HG02642 (cell line): Measurements from ENCODE around the gene POM121L2.
"Not testable (repeated sequence)": the region's sequence is repeated elsewhere in the genome, so short reads cannot be mapped to it uniquely, and the experiment has no call there.

Experiments used
- ATAC-seq: cut with Tn5 transposase; IDR thresholded peaks from one replicate; pipeline ENCODE4 v1.9.1; 2021; ENCODE audit warnings: mild to moderate bottlenecking; ENCODE audit not compliant: unreplicated experiment, poor library complexity

Gene POM121L2

DNA sequence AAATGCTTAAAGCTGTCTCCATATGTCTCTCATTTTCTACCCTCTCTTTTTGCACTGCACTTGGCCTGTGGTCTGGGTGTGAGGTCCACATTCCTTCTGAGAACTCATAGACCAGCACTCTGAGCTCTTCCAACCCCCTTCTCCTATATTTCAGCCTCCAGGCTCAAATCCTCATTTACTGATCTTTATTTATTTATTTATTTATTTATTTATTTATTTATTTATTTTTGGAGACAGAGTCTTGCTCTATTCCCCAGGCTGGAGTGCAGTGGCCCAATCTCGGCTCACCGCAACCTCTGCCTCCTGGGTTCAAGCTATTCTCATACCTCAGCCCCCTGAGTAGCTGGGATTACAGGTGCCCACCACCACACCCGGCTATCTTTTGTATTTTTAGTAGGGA, 45.1 kb downstream of the POM121L2 start:
- ATAC-seq = not testable (repeated sequence)

DNA sequence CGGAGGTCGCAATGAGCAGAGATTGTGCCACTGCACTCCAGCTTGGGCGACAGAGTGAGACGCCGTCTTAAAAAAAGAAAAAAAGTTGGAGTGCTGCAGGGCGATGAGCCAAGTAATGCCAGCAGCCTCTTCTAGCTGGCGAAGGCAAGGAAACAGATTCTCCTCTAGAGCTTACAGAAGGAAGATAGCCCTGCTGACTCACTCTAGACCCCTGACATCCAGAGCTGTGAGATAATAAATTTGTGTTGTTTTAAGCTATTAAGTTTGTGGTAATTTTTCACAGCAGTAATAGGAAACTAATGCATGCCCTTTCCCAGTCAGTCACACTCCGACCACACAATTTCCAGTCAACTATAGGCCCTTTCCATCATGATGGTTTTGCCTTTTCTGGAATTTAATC, 48.2 kb downstream of the POM121L2 start:
- ATAC-seq = no peak

DNA sequence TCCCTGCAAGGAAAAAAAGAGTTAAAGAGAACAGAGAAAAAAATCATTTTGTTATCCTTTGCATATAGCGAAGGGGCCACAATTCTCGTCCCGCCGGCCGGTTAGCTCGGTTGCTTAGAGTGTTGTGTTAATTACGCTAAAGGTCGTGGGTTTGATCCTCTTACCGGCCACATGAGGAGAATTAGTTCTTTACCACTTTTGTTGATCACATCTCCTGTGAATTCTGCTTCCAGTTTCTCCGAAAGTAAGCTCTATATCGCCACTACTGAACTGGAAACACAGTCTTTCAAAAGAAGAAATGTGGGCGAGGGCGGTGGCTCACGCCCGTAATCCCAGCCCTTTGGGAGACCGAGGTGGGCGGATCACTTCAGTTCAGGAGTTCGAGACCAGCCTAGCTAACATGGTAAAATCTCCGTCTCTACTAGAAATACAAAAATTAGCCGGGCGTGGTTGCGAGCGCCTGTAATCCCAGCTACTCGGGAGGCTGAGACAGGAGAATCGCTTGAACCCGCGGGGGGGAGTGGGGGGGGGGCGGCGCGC, 51.2 kb downstream of the POM121L2 start:
- no peak for ATAC-seq

DNA sequence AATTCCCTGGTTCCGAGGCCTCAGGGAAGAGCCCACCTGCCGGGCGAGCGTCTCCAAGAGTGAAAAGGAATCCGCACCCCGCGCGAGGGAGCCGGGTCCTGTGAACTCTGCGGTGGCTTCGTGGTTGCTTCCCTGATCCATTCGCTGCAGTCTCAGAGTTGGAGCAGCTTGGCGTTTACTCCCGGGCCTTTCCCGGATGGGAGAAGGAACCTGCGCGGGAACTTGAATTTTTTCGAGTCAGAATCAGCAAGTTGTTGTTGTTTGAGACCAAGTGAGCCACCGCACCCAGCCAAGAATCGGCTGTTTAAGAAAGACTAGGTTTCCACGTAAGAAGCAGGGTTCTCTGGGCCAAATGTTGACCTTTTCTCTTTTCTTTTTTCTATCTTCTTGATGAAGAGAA, 51.7 kb downstream of the POM121L2 start:
- ATAC-seq = no peak
